Upper lobe of left lung (tissue), 6 donors: ENCODE data around the gene RBM19. TPM values are rescaled to one million over a fixed set of nuclear protein-coding genes. Genes with fewer than 3 reads are reported as not detected.

ENCODE experiments used
- ATAC-seq, 2 donors: fragments of 200-7000 bp; cut with Tn5 transposase; one replicate each; pipeline ENCODE4 v1.9.1; 2022; ENCODE audit warnings: mild to moderate bottlenecking in 2 of 2, moderate library complexity in 2 of 2; ENCODE audit not compliant: low FRiP score in 2 of 2
- DNase-seq, 2 donors: peaks; one replicate each; pipeline ENCODE4 v3.0.0-alpha.2; 2019 to 2020
- H3K27ac ChIP-seq, 4 donors: fragments of 200-600 bp; sonication (generic); one replicate each; pipeline ENCODE4 v1.5.1; 2016 to 2019
- H3K27me3 ChIP-seq, 4 donors: fragments of 200-600 bp; sonication (generic); one replicate each; pipeline ENCODE4 v1.5.1; 2017 to 2019
- H3K36me3 ChIP-seq, 4 donors: fragments of 200-600 bp; sonication (generic); one replicate each; pipeline ENCODE4 v1.5.1; 2016 to 2019
- H3K4me1 ChIP-seq, 4 donors: fragments of 200-600 bp; sonication (generic); one replicate each; pipeline ENCODE4 v1.5.1; 2018 to 2019
- H3K4me3 ChIP-seq, 4 donors: fragments of 200-600 bp; sonication (generic); one replicate each; pipeline ENCODE4 v1.5.1; 2017 to 2019; ENCODE audit warnings: mild to moderate bottlenecking in 2 of 4, moderate library complexity in 1 of 4
- H3K9me3 ChIP-seq, 4 donors: fragments of 200-600 bp; sonication (generic); one replicate each; pipeline ENCODE4 v1.5.1; 2018 to 2019
- EP300 ChIP-seq, 4 donors: sonication (generic); formaldehyde crosslinking; IDR thresholded peaks; one replicate each; pipeline ENCODE4 v1.5.1; 2017; ENCODE audit warnings: antibody characterized with exemption in 4 of 4, control low read depth in 2 of 4
- POLR2A ChIP-seq, 4 donors: fragments of 450-650 bp; IDR thresholded peaks; one replicate each; pipeline ENCODE4 v1.5.1; 2016 to 2017; ENCODE audit warnings: antibody characterized with exemption in 4 of 4, mild to moderate bottlenecking in 2 of 4
- POLR2AphosphoS5 ChIP-seq, 2 donors: sonication (generic); formaldehyde crosslinking; IDR thresholded peaks; one replicate each; pipeline ENCODE4 v1.5.1; 2017; ENCODE audit warnings: antibody characterized with exemption in 2 of 2
- WGBS, 2 donors: methylation state at CpG; one replicate each; pipeline ENCODE4 v1.1.5; 2017 to 2018; 5-methylcytosine and 5-hydroxymethylcytosine counted together
- total RNA-seq, 6 donors: library from RNA; depleted of rRNA in 4 of 6; stranded (reverse); fragments of >200 nt in 4 of 6; gene quantifications; one replicate each; pipeline versions ENCODE4 v1.1.0 to v1.2.1, GENCODE V29; 2016 to 2021
- TF ChIP-seq, protein P1 (sequence below), 6 experiments: fragments of 450-650 bp in 4 of 6; fragments of 200-600 bp in 2 of 6; sonication (generic) in 2 of 6; IDR thresholded peaks; one replicate each; pipeline ENCODE4 v1.5.1; 2016 to 2019; ENCODE audit warnings: antibody characterized with exemption in 6 of 6
- donor health status: DM: no; HTN: no; CAD: no; lungs with moderate emphysema.
- donor health status: DM: no; HTN: yes; CAD: no; lungs with severe emphysema.

RBM19 gene
- total RNA-seq, 6 donors from 2014 or later = 25.5 to 131 (median 39.9) TPM

DNA sequence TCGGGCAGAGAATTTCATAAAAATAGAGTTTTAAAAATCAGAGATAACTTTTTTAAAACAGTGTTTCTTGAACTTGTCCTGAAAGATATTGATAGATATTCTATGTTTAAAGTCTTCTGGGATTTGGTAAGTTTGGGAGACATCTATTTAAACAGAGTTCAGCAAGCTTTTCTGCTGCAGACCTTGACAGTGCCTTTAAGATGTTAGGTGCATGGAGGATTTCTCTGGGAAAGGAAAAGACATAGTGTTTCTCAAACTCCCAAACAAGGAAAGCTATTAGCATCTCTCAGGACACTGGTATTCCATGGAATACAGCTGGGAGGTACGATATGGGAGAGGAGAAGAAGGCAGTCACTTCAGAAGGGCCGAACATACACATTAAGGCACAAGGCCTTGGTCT is 97.8 kb downstream of the RBM19 start:
- H3K27me3 ChIP-seq = no peaks in the 10 kb centered on the region

DNA sequence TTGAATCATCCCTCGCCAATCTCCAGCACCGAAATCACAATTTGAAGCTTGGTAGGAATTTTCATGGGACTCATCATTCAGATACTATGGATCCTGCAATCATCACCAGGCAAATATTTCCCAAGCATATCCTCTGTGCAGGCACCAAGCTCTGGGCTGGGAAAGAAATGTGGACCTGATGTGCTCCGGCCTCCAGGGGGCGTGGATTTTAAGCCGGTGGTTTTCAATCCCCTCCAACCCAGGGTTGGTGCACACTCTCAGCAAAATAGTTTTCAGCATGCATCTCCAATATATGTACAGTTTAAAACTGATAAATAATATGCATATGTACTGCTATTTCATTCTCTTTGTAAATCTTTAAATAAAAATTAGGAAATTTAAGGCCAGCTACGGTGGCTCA is 98.9 kb downstream of the RBM19 start:
- no peaks in the 10 kb centered on the region for H3K9me3 ChIP-seq
- ATAC-seq (no peak), DNase-seq (no peak)
- TF ChIP-seq EP300 (IDR thresholded peaks at IDR 0.05) (no peak), POLR2A (IDR thresholded peaks at IDR 0.05) (no peak), POLR2AphosphoS5 (IDR thresholded peaks at IDR 0.05) (no peak)
- TF ChIP-seq, protein P1, sequence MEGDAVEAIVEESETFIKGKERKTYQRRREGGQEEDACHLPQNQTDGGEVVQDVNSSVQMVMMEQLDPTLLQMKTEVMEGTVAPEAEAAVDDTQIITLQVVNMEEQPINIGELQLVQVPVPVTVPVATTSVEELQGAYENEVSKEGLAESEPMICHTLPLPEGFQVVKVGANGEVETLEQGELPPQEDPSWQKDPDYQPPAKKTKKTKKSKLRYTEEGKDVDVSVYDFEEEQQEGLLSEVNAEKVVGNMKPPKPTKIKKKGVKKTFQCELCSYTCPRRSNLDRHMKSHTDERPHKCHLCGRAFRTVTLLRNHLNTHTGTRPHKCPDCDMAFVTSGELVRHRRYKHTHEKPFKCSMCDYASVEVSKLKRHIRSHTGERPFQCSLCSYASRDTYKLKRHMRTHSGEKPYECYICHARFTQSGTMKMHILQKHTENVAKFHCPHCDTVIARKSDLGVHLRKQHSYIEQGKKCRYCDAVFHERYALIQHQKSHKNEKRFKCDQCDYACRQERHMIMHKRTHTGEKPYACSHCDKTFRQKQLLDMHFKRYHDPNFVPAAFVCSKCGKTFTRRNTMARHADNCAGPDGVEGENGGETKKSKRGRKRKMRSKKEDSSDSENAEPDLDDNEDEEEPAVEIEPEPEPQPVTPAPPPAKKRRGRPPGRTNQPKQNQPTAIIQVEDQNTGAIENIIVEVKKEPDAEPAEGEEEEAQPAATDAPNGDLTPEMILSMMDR (IDR thresholded peaks at IDR 0.05) = no peak
- H3K27ac ChIP-seq = no peak overlapping the region
- no peak overlapping the region for H3K4me3 ChIP-seq
- peaks cover 0 to 2% (median 0%) of the 10 kb centered on the region in 4 donors for H3K36me3 ChIP-seq
- H3K4me1 ChIP-seq = no peaks in the 10 kb centered on the region
- H3K27me3 ChIP-seq = no peaks in the 10 kb centered on the region
- 83 to 90% methylated on average over 6 of the region's 6 CpGs for WGBS, 2 donors

More for the DNA sequence above, 97.8 kb downstream of the RBM19 start:
- no peak overlapping the region for H3K27ac ChIP-seq
- peaks cover 0 to 2% (median 0%) of the 10 kb centered on the region in 4 donors for H3K36me3 ChIP-seq
- ATAC-seq (no peak), DNase-seq (no peak)
- H3K9me3 ChIP-seq = no peaks in the 10 kb centered on the region
- 94 to 96% methylated on average over 3 of the region's 3 CpGs for WGBS, 2 donors
- no peak for TF ChIP-seq EP300 (IDR thresholded peaks at IDR 0.05)
- TF ChIP-seq, protein P1 (IDR thresholded peaks at IDR 0.05) = no peak
- TF ChIP-seq POLR2A (IDR thresholded peaks at IDR 0.05) = no peak
- TF ChIP-seq POLR2AphosphoS5 (IDR thresholded peaks at IDR 0.05) = no peak
- no peaks in the 10 kb centered on the region for H3K4me1 ChIP-seq
- no peak overlapping the region for H3K4me3 ChIP-seq

DNA sequence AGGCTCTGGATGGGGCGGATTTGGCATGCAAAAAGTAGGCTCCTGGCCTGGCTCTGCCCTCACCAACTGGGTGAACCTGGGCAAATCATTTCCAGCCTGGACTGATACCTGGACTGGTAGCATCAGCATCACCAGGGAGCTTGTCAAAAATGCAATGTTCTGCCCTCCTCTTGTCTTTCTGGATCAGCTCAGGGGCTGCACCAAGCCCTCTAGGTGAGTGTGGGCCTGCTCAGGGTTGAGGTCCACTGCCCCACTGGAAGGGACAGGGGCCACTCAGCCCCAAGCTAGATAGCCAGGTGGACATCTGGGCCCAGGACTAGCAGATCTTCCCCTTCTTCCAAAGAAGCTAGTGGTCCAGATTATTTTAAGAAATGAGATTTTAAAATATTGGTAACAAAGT is 99.6 kb downstream of the RBM19 start:
- H3K9me3 ChIP-seq = no peaks in the 10 kb centered on the region
- DNase-seq (no peak), ATAC-seq (no peak)
- H3K4me3 ChIP-seq = no peak overlapping the region
- TF ChIP-seq EP300 (IDR thresholded peaks at IDR 0.05) (no peak), POLR2AphosphoS5 (IDR thresholded peaks at IDR 0.05) (no peak), POLR2A (IDR thresholded peaks at IDR 0.05) (no peak)
- TF ChIP-seq, protein P1 (IDR thresholded peaks at IDR 0.05) = no peak
- no peaks in the 10 kb centered on the region for H3K4me1 ChIP-seq
- 100% methylated on average over 1 of the region's 1 CpG for WGBS, 2 donors
- H3K27me3 ChIP-seq = no peaks in the 10 kb centered on the region
- H3K36me3 ChIP-seq = peaks cover 0 to under 1% (median 0%) of the 10 kb centered on the region in 4 donors
- H3K27ac ChIP-seq = no peak overlapping the region

DNA sequence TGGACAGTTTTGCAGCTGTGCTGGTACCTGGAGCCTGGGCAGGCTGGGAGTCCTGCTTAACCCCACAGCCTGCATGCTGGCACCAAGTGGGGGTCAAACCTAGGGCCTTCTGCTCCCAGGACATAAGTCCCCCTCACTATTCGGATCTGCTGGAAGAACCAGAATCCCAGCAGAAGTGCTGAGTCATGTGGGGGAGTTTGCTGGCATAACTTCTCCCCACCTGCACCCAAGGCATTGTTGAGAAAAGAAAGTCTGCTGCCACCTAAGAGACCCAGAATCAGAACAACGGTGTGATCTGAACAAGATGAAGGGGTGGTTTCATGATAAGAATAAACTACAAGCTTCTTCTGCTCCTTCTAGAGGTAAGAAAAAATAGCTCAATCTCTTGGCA is 102.7 kb downstream of the RBM19 start:
- Histone ChIP-seq H3K27ac (no peak overlapping the region), H3K27me3 (no peaks in the 10 kb centered on the region), H3K36me3 (peaks cover 0 to 16% (median 7%) of the 10 kb centered on the region in 4 donors), H3K9me3 (no peaks in the 10 kb centered on the region), H3K4me1 (no peaks in the 10 kb centered on the region), H3K4me3 (no peak overlapping the region)
- no peak for TF ChIP-seq EP300 (IDR thresholded peaks at IDR 0.05)
- no peak for TF ChIP-seq POLR2AphosphoS5 (IDR thresholded peaks at IDR 0.05)
- TF ChIP-seq POLR2A (IDR thresholded peaks at IDR 0.05) = no peak
- TF ChIP-seq, protein P1 (IDR thresholded peaks at IDR 0.05) = no peak
- WGBS, 2 donors = 75 to 92% methylated on average over 1 to 2 of the region's 2 CpGs
- ATAC-seq = no peak
- no peak for DNase-seq
